SJCRH30 (cell line): Measurements from ENCODE around the gene CFAP251. TPM values are rescaled to one million over a fixed set of nuclear protein-coding genes. Genes with fewer than 3 reads are reported as not detected.

Source experiments
- DNase-seq, 2 experiments: peaks; one replicate each; pipeline ENCODE4 v3.0.0-alpha.2; 2015 to 2020
- H3K27ac ChIP-seq: fragments of 250-450 bp; sonication (Bioruptor Pico); 2 replicates; pipeline ENCODE4 v1.5.1; 2020; ENCODE audit warnings: mild to moderate bottlenecking, moderate library complexity
- H3K27me3 ChIP-seq: fragments of 250-450 bp; sonication (Bioruptor Pico); 2 replicates; pipeline ENCODE4 v1.5.1; 2020; ENCODE audit warnings: mild to moderate bottlenecking, moderate library complexity
- H3K36me3 ChIP-seq: fragments of 250-450 bp; sonication (Bioruptor Pico); 2 replicates; pipeline ENCODE4 v1.5.1; 2020; ENCODE audit warnings: mild to moderate bottlenecking, moderate library complexity
- H3K4me1 ChIP-seq: fragments of 250-450 bp; sonication (Bioruptor Pico); 2 replicates; pipeline ENCODE4 v1.5.1; 2020; ENCODE audit warnings: mild to moderate bottlenecking, moderate library complexity
- H3K4me3 ChIP-seq: fragments of 250-450 bp; sonication (Bioruptor Pico); 2 replicates; pipeline ENCODE4 v1.5.1; 2020; ENCODE audit warnings: mild to moderate bottlenecking, moderate library complexity
- H3K9me3 ChIP-seq: fragments of 250-450 bp; sonication (Bioruptor Pico); replicated peaks from 2 replicates; pipeline ENCODE4 v1.5.1; 2020; ENCODE audit warnings: mild to moderate bottlenecking, moderate library complexity
- total RNA-seq: library from RNA; depleted of rRNA; stranded (reverse); fragments of >200 nt; shearing (Covaris generic); gene quantifications from 2 replicates; pipeline ENCODE4 v1.2.3, GENCODE V29; 2014

The CFAP251 gene
- total RNA-seq, 1 experiment from 2014 or later: 0.45 TPM

DNA sequence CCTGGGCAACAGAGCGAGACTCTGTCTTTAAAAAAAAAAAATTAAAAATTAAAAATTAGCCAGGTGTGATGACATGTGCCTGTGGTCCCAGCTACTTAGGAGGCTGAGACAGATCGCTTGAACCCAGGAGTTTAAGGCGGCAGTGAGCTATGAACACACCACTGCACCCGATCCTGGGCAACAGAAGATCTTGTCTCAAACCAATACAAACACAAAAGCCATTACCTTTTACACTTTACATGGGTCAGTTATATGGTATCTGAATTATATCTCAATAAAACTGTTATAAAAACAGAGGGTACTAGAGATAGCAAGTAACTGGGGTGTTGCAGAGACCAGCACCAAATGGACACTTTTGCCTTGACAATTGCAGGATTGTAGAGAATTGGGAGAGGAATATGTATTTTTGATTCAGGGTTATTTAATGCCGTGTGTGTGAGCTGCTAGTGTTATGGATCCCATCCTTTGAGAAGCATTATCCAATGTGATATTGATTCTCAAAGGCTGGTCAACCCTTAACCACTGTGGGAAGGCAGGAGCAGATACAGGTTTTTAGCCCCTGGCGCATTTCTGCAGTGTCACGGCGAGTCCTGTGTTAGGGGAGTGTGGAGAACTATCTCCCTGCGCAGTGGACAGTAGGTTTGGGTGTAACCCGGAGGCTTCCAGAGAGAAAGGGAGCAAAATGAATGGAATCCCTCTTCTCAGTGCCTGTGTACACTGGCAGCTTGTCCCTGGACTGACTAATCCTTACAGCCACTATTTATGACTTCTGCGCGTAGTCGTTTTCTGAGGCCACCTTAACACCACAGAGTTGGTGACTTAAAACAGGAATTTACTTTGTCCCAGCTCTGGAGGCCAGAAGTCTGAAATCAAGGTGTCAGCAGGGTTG lies 25.5 kb upstream of the CFAP251 start:
- no peak overlapping the region for H3K27ac ChIP-seq
- H3K27me3 ChIP-seq: no peaks in the 10 kb centered on the region
- DNase-seq: no peak
- H3K36me3 ChIP-seq: peaks cover 6% of the 10 kb centered on the region
- H3K4me3 ChIP-seq: no peak overlapping the region
- peaks cover 6% of the 10 kb centered on the region; the same call in 1 of the 2 replicates for H3K4me1 ChIP-seq
- no peaks in the 10 kb centered on the region for H3K9me3 ChIP-seq

DNA sequence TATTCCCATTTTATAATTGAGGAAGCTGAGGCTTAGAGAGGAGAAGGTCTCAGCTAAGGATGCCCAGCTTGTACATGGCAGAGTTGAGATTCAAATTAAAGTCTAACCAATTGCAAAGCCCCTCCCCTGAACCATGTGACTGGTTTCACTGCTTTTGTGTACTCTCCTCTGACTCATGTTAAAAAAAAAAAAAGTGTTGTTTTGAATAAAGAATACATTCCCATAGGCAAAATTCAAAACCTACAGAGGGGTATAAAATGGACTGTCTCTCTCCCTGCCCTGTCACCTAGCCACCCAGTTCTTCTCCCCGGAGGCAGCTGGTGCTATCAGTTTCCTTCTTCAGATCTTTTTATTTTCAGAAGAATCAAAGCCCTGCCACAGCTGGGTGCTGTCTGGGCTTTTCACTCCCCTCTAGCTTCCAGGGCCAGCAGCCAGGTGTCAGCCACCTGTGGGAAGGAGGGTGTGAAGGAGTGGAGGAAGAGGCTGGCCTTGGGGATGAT lies 24.4 kb upstream of the CFAP251 start:
- Histone ChIP-seq H3K27ac (no peak overlapping the region), H3K4me3 (no peak overlapping the region), H3K36me3 (peaks cover 6% of the 10 kb centered on the region), H3K9me3 (no peaks in the 10 kb centered on the region), H3K27me3 (no peaks in the 10 kb centered on the region), H3K4me1 (peaks cover 6% of the 10 kb centered on the region; the same call in 1 of the 2 replicates)
- DNase-seq: no peak

DNA sequence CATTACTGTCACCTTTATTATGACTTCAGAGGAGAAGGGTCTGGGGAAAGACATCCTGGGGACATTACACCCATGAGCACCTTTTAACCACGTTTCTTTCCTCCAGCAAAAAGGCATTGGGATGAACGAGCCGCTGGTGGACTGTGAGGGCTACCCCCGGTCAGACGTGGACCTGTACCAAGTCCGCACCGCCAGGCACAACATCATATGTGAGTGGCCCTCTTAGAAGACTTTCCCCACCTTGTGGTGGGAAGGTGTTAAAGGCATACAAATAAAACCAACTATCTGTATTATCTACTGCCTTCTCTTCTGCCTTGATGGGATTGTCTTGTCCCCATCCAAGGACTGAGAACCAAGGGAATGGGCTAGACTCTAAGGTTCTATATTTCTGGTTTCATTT lies 23.8 kb upstream of the CFAP251 start:
- Histone ChIP-seq H3K27ac (no peak overlapping the region), H3K4me3 (no peak overlapping the region), H3K36me3 (peaks cover 6% of the 10 kb centered on the region), H3K27me3 (no peaks in the 10 kb centered on the region), H3K4me1 (peaks cover 3% of the 10 kb centered on the region; the same call in 1 of the 2 replicates), H3K9me3 (no peaks in the 10 kb centered on the region)
- DNase-seq: no peak

DNA sequence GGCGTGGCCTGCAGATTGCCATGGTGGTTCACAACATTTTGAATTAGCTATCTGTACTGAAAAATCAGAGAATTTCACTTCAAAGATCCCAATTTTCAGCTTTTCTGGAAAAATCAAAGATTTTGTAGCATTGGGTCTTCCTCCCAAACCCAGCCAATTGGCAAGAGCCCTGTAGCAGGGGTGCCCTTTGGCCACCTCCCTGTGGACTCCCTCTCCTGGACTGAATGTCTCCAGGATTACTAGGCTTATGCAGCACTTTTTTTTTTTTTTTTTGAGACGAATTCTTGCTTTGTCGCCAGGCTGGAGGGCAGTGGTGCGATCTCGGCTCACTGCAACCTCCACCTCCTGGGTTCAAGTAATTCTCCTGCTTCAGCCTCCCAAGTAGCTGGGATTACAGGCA lies 20.1 kb upstream of the CFAP251 start:
- H3K4me1 ChIP-seq: 0 out of 2 replicates have a peak, but pooled peaks cover 2% of the 10 kb centered on the region
- peaks cover 22% of the 10 kb centered on the region for H3K36me3 ChIP-seq
- H3K4me3 ChIP-seq: no peak overlapping the region
- no peaks in the 10 kb centered on the region for H3K27me3 ChIP-seq
- H3K27ac ChIP-seq: no peak overlapping the region
- no peaks in the 10 kb centered on the region for H3K9me3 ChIP-seq
- DNase-seq: no peak

DNA sequence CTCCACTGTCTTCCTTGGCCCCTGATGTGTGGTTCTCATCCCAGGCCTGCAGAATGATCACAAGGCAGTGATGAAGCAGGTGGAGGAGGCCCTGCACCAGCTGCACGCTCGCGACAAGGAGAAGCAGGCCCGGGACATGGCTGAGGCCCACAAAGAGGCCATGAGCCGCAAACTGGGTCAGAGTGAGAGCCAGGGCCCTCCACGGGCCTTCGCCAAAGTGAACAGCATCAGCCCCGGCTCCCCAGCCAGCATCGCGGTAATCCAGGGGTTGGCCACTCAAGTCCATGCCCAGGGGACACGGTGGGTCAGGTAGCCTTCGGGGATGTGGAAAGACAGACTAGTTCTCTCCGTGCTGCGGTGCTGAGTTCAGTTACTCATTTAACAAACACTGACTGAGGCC lies 18.8 kb upstream of the CFAP251 start:
- H3K27me3 ChIP-seq: no peaks in the 10 kb centered on the region
- H3K27ac ChIP-seq: no peak overlapping the region
- peaks cover 23% of the 10 kb centered on the region for H3K36me3 ChIP-seq
- no peaks in the 10 kb centered on the region for H3K9me3 ChIP-seq
- DNase-seq: no peak
- no peaks in the 10 kb centered on the region for H3K4me1 ChIP-seq
- no peak overlapping the region for H3K4me3 ChIP-seq

DNA sequence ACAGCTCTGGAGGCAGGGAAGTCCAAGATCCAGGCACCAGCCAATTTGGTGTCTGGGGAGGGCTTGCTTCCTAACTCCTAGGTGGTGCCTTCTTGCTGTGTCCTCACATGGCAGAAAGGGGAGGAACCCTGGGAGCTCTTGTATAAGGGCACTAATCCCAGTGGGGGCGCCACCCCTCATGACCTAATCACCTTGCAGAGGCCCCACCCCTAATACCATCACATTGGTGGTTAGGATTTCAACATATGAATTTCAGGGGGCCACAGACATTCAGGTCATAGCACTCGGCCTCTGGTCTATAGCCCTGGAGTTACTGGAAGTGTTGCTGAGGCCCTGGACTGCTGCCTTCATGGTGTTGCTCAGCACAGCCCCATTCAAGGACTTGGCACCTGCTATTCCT lies 15.2 kb upstream of the CFAP251 start:
- Histone ChIP-seq H3K4me1 (no peaks in the 10 kb centered on the region), H3K27me3 (no peaks in the 10 kb centered on the region), H3K36me3 (peaks cover 27% of the 10 kb centered on the region; the same call in 1 of the 2 replicates), H3K9me3 (no peaks in the 10 kb centered on the region), H3K27ac (no peak overlapping the region), H3K4me3 (no peak overlapping the region)
- DNase-seq: no peak

DNA sequence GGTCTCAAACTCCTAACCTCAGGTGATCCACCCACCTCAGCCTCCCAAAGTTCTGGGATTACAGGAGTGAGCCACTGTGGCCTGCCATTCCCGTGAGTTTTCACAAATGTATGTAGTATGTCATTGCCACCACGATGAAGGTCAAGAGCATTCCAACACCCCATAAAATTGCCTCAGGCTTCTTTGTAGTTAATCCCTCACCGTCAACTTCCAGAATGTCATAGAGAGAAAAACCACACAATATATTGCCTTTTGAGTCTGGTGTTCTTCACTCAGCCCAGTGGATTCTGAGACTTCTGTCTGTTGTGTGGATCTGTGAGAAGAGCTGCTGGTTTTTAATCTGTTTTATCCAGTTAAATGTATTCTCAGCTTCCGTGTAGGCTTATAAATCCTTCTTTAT lies 12.6 kb upstream of the CFAP251 start:
- H3K36me3 ChIP-seq: peaks cover 27% of the 10 kb centered on the region; the same call in 1 of the 2 replicates
- no peak overlapping the region for H3K4me3 ChIP-seq
- no peak for DNase-seq

DNA sequence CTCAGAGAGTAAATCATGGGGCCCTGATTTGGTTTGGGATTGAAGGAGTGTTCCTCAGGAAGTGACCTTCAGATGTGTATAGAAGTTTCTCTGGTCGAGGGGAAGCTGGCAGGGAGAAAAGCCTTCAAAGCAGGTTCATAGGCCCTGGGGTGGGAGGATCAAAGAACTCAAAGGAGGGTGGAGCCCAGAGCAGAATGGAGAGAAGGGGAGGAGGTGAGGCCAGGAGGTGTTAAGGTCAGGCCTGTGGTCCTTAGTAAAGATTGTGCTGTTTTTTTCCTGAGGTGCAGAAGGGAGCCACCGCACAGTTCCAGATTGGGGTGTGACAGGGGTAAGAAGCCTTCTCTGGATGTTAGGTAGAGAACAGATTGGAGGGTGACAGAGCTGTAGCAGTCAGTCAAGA lies 9.7 kb upstream of the CFAP251 start:
- H3K4me1 ChIP-seq: no peaks in the 10 kb centered on the region
- peaks cover 29% of the 10 kb centered on the region for H3K36me3 ChIP-seq
- no peak for DNase-seq
- no peaks in the 10 kb centered on the region for H3K9me3 ChIP-seq
- no peak overlapping the region for H3K4me3 ChIP-seq
- H3K27me3 ChIP-seq: no peaks in the 10 kb centered on the region
- no peak overlapping the region for H3K27ac ChIP-seq

More for the DNA sequence above, 12.6 kb upstream of the CFAP251 start:
- H3K9me3 ChIP-seq: no peaks in the 10 kb centered on the region
- H3K27ac ChIP-seq: no peak overlapping the region
- H3K4me1 ChIP-seq: no peaks in the 10 kb centered on the region
- no peaks in the 10 kb centered on the region for H3K27me3 ChIP-seq

DNA sequence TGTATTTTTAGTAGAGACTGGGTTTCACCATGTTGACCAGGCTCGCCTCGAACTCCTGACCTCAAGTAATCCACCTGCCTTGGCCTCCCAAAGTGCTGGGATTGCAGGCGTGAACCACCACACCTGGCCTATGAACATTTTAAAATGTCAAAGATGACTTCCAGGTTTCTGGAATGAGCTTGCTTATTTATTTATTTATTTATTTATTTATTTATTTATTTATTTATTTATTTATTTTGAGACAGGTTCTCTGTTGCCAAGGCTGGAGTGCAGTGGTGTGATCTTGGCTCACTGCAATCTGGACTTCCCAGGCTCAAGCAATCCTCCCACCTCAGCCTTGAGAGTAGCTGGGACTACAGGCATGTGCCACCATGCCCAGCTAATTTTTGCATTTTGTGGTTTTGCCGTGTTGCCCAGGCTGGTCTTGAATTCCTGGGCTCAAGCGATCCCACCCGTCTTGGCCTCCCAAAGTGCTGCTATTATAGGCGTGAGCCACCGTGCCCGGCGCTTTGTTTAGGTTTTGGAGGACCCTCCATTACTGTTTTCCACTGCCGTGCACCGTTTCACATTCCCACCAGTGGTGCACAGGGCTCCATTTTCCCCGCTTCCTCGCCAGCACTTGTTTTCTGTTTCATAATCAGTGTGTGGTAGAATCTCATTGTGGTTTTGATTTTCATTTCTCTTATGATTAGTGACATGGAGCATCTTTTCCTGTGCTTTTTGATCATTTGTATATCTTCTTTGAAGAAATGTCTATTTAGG lies 6.4 kb upstream of the CFAP251 start:
- Histone ChIP-seq H3K4me1 (no peaks in the 10 kb centered on the region), H3K4me3 (no peak overlapping the region), H3K9me3 (no peaks in the 10 kb centered on the region), H3K27me3 (no peaks in the 10 kb centered on the region), H3K27ac (no peak overlapping the region), H3K36me3 (peaks cover 31% of the 10 kb centered on the region)
- DNase-seq: no peak

DNA sequence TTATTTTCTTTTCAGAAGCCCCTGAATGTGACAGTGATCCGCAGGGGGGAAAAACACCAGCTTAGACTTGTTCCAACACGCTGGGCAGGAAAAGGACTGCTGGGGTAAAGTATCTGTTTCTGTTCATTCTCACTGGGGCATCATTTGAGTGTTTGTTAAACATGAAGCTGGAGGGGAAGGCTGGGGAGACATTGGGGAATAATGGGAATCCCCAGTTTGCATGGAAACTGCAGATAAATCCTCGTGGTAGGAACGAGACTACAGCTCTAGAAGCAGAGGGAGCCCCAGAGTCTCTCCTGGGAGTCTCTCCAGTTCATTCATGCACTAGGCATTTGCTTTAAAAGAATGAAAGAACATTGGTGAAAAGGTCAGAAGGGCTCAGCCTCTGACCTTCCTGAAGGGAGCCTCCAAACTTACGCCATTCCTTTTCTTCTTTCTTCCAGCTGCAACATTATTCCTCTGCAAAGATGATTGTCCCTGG lies 2.5 kb upstream of the CFAP251 start:
- H3K36me3 ChIP-seq: peaks cover 28% of the 10 kb centered on the region
- DNase-seq: no peak

DNA sequence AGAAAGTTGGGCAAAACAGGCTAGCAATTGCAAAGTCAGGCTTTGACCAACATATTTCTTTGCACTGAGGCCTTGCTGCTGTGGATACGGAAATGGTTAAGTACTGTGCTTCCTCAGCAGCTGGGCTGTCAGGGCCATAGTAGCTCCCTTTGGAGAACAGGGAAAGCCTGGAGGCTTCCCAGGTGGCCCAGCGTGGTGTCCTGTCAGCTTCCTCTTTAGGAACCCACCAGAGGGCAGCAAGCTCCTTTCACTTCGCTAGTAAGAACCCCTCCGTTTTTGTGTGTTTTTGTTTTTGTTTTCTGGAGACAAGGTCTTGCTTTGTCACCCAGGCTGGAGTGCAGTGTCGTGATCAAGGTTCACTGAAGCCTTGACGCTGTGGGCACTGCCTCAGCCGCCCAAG lies 1.7 kb upstream of the CFAP251 start:
- Histone ChIP-seq H3K27me3 (no peaks in the 10 kb centered on the region), H3K36me3 (peaks cover 22% of the 10 kb centered on the region), H3K27ac (no peak overlapping the region), H3K9me3 (no peaks in the 10 kb centered on the region), H3K4me3 (no peak overlapping the region), H3K4me1 (no peaks in the 10 kb centered on the region)
- DNase-seq: peak; percentile 28 to 49

More for the DNA sequence above, 2.5 kb upstream of the CFAP251 start:
- Histone ChIP-seq H3K4me1 (no peaks in the 10 kb centered on the region), H3K4me3 (no peak overlapping the region), H3K27me3 (no peaks in the 10 kb centered on the region), H3K27ac (no peak overlapping the region), H3K9me3 (no peaks in the 10 kb centered on the region)

DNA sequence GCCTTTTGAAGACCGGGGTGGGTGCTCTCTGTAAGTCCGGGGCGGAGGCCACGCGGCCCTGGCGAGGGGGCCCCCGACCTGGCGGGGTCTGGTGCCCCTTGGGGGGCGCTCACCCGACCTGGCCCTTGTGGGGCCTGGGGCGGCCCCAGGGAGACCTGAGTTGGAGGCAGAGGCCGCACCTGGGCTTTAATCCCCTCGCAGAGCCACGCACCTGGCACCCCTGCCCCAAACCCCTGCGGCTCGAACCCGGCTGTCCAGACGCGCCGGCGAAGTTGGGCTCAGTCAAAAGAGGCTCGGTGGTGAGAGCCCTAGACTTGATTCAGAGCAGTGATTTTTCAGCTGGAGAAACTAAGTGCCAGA lies 267 bp downstream of the CFAP251 start:
- Histone ChIP-seq H3K4me1 (no peaks in the 10 kb centered on the region), H3K4me3 (no peak overlapping the region), H3K9me3 (no peaks in the 10 kb centered on the region), H3K27ac (no peak overlapping the region), H3K36me3 (peaks cover 15% of the 10 kb centered on the region), H3K27me3 (no peaks in the 10 kb centered on the region)
- DNase-seq: no peak

DNA sequence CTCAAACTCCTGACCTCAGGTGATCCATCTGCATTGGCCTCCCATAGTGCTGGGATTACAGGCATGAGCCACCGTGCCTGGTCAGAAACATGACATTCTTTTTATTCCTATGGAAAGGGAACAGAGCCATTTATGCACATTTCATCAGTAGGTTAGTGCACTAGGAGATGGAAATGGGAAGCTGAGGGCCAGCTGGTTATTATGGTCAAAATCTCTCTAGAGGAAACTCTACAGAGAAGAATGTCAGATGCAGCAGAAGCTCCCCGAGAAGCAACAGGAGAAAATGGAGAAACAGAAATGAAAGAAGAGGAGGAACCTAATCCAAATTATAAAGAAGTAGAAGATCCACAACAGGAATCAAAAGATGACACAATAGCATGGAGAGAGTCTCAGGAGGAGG lies 2.7 kb downstream of the CFAP251 start:
- H3K27me3 ChIP-seq: no peaks in the 10 kb centered on the region
- no peak overlapping the region for H3K27ac ChIP-seq
- no peaks in the 10 kb centered on the region for H3K9me3 ChIP-seq
- peaks cover 12% of the 10 kb centered on the region for H3K4me1 ChIP-seq
- DNase-seq: no peak
- peaks cover 10% of the 10 kb centered on the region for H3K36me3 ChIP-seq
- no peak overlapping the region for H3K4me3 ChIP-seq

DNA sequence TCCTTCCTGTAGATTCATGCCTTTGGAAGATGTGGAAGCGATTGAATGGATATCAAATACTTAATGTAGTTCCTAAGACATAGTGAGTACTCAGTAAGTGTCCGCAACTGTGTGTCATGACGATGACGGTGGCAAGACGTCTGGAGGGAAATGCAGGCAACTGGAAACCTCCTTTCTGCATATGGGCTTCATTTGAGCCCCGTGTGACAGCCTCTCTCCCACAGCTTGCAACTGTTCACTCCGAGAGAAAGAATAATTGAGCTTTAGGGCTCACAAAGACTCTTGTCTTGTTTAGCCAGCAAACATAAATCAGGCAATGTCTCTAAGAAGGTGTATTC lies 6.9 kb downstream of the CFAP251 start:
- peaks cover 15% of the 10 kb centered on the region for H3K4me1 ChIP-seq
- H3K9me3 ChIP-seq: no peaks in the 10 kb centered on the region
- H3K4me3 ChIP-seq: peak overlapping the region; percentile 52
- no peaks in the 10 kb centered on the region for H3K36me3 ChIP-seq
- H3K27me3 ChIP-seq: no peaks in the 10 kb centered on the region
- H3K27ac ChIP-seq: peak overlapping the region; percentile 91
- peak; percentile 39 to 57 for DNase-seq
